GM12865 (cell line): ENCODE measurements around the gene MAPK8.

ENCODE experiments used
- DNase-seq: peaks from one replicate; pipeline ENCODE4 v3.0.0; 2010; ENCODE audit warnings: low read depth
- H3K4me3 ChIP-seq: 2 replicates; pipeline ENCODE4 v1.5.1; 2011; ENCODE audit warnings: mild to moderate bottlenecking, low read depth, low read length, control low read depth
- CTCF ChIP-seq: IDR thresholded peaks from 2 replicates; pipeline ENCODE4 v1.5.1; 2011; ENCODE audit warnings: low read length, control low read depth, low read depth, inconsistent platforms; ENCODE audit not compliant: insufficient read depth; ENCODE audit errors: missing control alignments

Gene MAPK8

GRCh38 chr10:48377751-48378530, 71.5 kb downstream of the MAPK8 start:
- TF ChIP-seq CTCF, result no peak
- no peak for DNase-seq
- no peak overlapping the region for H3K4me3 ChIP-seq

- no peak for TF ChIP-seq CTCF
- no peak for DNase-seq
- no peak overlapping the region for H3K4me3 ChIP-seq
Observed at GRCh38 chr10:48378675-48379074, 72.2 kb downstream of the MAPK8 start.

- TF ChIP-seq CTCF, result no peak
- no peak overlapping the region for H3K4me3 ChIP-seq
- no peak for DNase-seq
Observed at GRCh38 chr10:48381971-48382370, 75.5 kb downstream of the MAPK8 start.

GRCh38 chr10:48382982-48383381, 76.5 kb downstream of the MAPK8 start:
- DNase-seq, result no peak
- no peak overlapping the region for H3K4me3 ChIP-seq
- no peak for TF ChIP-seq CTCF

- H3K4me3 ChIP-seq, result no peak overlapping the region
- no peak for DNase-seq
- no peak for TF ChIP-seq CTCF
Observed at GRCh38 chr10:48383393-48383792, 76.9 kb downstream of the MAPK8 start.

GRCh38 chr10:48384699-48384982, 78.2 kb downstream of the MAPK8 start:
- TF ChIP-seq CTCF, result no peak
- no peak for DNase-seq
- H3K4me3 ChIP-seq, result no peak overlapping the region

GRCh38 chr10:48389272-48389671, 82.8 kb downstream of the MAPK8 start:
- TF ChIP-seq CTCF, result no peak
- DNase-seq, result no peak
- H3K4me3 ChIP-seq, result no peak overlapping the region
